PFSK-1 (cell line): ENCODE data around the gene COLQ.

Experiments used
- POLR2AphosphoS5 ChIP-seq: IDR thresholded peaks from 2 replicates; pipeline ENCODE4 v1.6.1; 2012; ENCODE audit warnings: low read depth, mild to moderate bottlenecking, control low read depth, low read length, moderate library complexity
- REST ChIP-seq, 2 experiments: IDR thresholded peaks; 2 replicates each; pipeline versions ENCODE4 v1.6.1 to v1.8.0; 2011 to 2012; ENCODE audit warnings: low read depth in 2 of 2, low read length in 2 of 2, control low read depth in 1 of 2, inconsistent platforms in 1 of 2, mild to moderate bottlenecking in 1 of 2, moderate library complexity in 1 of 2; ENCODE audit not compliant: insufficient read depth in 1 of 2
- SIN3A ChIP-seq: IDR thresholded peaks from 2 replicates; pipeline ENCODE4 v1.6.1; 2012; ENCODE audit warnings: mild to moderate bottlenecking, low read length, moderate library complexity, borderline replicate concordance; ENCODE audit not compliant: insufficient read depth
- TAF1 ChIP-seq: IDR thresholded peaks from 2 replicates; pipeline ENCODE4 v1.6.1; 2012; ENCODE audit warnings: low read length, control low read depth, borderline replicate concordance; ENCODE audit not compliant: insufficient read depth

GRCh38 chr3:15478640-15478979 lies 42.9 kb downstream of the COLQ start:
- TF ChIP-seq SIN3A: no peak
- no peak for TF ChIP-seq REST (IDR thresholded peaks at IDR 0.05; ENCODE audit: insufficient read depth in 1 of 2, low read depth in 2 of 2, low read length in 2 of 2)
- no peak for TF ChIP-seq POLR2AphosphoS5
- TF ChIP-seq TAF1: no peak
